GM19438 (cell line): ENCODE measurements around the gene HOXD10.

Source experiments
- ATAC-seq: cut with Tn5 transposase; IDR thresholded peaks from one replicate; pipeline ENCODE4 v1.9.1; 2021; ENCODE audit warnings: low read depth; ENCODE audit not compliant: unreplicated experiment

Gene HOXD10

GRCh38 chr2:176115883-176116813 lies at the start of gene HOXD10:
Gene HOXD10 (plus strand): TSS chr2:176116778. CDS start chr2:176116834, 56 bp downstream.
- ATAC-seq = no peak

- ATAC-seq = no peak
Observed at GRCh38 chr2:176067589-176068418, 48.8 kb upstream of the HOXD10 start.

GRCh38 chr2:176068419-176068832 lies 48.2 kb upstream of the HOXD10 start:
- no peak for ATAC-seq

- no peak for ATAC-seq
Observed at GRCh38 chr2:176071330-176072291, 45.0 kb upstream of the HOXD10 start.

DNA sequence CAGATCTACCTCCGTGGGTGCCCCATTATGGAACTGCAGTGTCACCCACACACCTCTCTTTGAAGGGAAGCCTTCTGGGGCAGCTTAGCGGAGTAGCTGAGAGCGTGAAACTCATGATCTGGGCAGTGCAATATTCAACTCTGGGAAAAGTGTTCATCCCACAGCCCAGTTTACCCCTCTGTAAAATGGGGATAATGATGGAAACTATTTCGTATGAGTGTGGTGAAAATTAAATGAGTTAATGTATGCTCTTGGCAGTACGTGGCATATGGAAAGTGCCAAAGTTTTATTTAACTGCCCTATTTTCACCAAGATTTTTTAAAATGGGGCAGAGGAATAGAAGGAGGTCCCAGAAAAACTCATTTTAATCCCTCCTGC lies 44.3 kb upstream of the HOXD10 start:
- no peak for ATAC-seq

DNA sequence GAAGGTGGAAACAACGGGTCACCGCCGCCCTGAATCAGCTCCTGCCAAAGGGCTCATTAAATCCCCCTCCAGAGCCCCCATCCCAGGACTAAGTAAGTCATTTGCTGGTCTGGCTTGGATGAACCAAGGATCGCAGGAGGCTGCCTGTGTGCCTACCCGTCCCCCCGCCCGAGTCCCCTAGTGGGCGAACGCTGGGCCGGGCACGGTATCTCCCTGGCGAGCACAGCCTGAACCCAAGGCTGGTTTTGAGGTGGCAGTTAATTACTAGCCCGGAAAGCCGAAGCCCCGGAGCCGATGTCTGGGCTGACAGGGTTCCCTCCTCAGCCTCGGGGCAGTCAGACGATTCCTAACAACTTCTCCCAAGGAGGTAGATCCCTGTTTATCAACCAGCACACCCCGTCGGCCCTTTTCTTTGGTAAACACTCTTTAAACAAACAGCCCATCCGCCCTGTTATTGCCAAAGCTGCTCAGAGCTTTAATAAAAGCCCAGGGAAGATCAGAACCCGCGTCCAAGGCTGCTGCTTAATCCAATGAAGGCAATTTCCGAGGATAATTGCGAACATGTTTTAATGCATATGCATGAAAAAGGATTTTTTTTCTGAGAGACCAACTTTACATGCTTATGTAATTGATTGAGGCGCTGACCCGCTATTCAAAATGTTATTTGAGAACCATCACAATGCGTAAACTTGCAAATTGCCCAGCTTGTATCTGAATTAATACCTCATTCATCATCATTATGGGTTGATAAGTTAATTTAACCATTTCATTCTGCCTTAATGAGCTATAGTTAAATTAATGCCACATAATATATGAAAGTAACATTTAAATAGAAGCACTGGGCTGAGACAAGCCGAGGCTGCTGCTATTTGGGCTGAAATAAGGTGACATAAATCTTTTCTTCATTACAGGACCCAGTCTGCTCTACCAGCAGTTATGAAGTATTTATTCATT lies 43.4 kb upstream of the HOXD10 start:
- ATAC-seq = no peak

DNA sequence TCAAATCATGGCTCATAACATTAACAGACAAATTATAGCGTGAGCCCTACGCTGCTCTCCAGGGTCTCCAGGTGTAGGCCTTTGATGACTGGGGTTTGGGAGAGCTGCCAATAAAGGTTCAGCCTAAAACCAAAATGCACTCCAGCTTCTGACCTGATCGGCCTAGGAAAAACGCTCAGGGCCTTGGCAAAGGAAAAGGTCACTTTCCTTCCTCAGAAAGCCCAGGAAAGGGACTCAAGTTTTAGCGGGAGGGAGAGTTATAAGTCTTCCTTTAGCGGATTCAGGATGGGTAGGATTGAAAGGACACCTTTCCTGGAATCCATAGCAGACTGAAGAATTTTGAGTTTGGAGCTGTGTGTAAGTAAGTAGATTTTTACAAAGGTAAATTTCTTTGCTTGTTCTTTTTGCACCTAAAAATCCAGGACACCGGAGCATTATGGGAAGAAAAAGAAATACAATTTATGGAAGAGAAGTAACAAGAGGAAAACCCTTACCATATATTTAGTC lies 41.6 kb upstream of the HOXD10 start:
- no peak for ATAC-seq

DNA sequence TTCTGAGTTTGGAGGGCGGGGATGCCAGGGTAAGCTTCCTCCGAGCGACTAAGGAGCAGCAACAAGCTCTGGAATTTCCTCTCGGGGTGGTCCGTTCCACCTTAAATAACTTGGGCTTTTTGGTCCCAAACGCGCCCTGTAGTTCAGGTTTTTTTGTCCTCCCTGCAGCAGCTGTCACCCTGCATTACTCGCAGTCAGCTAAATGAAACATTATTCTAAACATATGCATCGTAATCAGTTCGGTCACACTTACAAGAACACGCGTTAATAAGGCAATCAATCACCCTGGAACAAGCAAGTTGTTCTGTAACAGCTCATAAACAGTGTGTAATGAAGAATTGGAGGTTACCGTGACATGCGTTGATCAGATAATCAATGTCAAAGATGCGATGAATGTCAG lies 41.1 kb upstream of the HOXD10 start:
- no peak for ATAC-seq

DNA sequence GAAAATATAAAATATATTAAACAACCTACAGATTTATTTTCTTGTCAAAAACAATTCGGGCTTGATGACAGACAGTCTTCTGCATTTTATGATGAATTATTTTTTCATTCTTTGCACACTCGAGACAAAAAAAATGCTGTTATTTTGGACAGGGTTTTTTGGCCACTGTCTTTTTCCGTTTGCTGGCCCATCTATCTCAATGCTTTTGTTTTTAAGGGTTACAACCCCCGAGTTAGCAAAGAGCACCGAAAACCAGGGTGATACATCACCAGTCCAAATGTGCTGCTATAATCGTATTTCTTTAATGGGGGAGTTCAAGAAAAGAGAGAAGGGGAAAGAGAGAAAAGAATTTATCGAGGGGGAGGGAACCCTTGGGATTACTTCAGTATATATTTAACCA lies 40.5 kb upstream of the HOXD10 start:
- ATAC-seq = no peak

- no peak for ATAC-seq
Observed at GRCh38 chr2:176076796-176077195, 39.8 kb upstream of the HOXD10 start.

- ATAC-seq = no peak
Observed at GRCh38 chr2:176078541-176079284, 37.9 kb upstream of the HOXD10 start.

DNA sequence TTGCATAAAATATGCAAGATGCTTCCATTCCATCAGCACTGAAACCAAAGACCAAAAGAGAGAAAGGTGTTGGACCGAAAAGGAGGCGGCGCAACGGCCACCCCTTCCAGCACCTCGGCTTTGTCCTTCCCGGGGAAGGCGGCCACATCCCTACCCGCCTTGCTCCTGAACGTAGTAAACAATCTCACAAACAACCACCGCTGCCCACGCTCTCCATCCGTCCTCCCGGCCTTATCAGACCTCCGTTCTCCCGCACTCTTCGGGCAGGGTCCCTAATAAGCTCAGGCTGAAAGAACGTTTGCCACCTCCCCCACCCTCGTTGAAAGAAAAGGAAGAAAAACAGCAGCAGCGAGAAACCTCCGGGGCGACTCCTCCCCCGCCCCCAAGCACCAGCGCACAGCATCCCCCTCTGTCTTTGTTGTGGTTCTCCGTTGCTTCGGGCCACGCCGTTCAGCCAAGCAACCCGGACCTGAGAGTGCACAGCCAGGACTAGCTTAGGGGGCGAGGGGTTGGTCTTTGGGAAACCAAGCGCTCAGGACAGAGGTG lies 37.2 kb upstream of the HOXD10 start:
- ATAC-seq = no peak

GRCh38 chr2:176079831-176080539 lies 36.6 kb upstream of the HOXD10 start:
- no peak for ATAC-seq

DNA sequence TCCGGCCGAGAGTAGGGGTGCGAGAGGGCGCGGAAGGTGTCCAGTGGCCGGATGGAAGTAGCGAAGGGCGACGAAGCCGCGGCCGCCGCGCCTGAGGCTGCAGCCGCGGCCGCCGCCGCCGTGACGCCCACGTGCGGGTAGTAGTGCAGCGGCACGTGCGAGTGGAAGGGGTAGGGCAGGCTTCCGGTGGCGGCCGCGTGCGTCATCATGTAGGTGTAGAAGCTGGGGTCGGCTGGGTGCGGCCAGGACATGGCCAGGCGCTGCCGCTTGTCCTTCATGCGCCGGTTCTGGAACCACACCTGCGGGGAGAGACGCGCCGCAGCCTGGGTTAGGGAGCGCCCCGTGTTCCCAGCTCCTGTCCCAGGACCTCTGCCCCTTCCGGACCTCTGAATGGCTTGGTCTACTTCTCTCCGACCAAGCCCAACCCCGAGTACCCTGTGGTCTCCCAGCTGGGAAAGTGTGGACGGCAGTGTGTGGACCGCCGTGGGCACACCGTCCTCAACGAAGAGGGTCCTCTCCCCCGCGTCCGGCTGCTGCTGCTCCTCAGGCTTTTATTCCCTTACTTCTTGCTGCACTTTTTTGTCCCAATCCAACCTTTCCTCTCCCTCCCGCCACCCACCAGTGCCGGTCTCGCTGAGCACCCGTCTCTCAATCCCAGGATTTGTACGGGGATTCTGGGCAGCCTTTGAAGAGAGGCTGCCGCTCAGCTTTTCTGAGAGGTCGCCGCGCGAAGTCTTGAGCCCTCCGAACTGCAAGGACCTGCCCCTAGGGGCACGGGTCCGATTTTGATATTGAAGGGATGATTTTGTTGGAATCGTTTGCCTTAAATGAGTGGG lies 35.8 kb upstream of the HOXD10 start:
- ATAC-seq = no peak

- ATAC-seq = no peak
Observed at GRCh38 chr2:176081376-176081836, 35.2 kb upstream of the HOXD10 start.

DNA sequence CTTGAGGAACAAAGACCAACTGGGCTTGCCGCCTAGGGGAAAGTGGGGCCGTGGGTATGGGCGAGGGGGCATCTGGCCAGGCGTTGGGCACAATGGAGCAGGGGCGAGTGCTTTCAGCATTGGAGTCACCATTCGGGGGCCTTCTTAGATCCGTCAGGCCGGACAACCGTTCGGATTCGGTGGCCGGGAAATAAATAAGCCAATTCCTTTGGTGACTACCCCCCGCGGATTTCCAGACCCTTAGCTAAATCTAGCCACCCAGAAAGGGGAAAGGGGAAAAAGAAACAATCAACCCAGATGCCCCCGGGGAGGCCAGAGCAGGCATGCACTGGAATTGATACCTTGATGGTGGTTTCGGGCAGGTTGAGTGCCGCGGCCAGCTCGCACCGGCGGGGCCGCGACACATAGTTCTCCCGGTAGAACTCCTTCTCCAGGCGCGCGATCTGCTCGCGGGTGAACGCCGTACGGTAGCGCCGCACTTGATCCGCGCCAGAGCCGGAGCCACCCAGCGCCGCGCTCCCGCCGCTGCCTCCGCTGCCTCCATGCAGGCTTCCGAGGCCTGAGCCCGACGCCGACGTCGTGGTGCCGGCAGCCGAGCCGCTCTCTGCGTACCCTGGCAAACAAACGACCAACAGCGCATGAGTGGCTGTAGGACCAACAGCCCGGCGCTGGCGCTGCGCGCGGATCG lies 34.6 kb upstream of the HOXD10 start:
- no peak for ATAC-seq
